ENCODE data around the gene SEPTIN2. TPM values are rescaled to one million over a fixed set of nuclear protein-coding genes. Genes with fewer than 3 reads are reported as not detected.
"Not testable (repeated sequence)": the region's sequence is repeated elsewhere in the genome, so short reads cannot be mapped to it uniquely, and the experiment has no call there.

The SEPTIN2 gene
- total RNA-seq, 1 donor from 2014 or later, result 302 TPM

- Mint-ChIP-seq H3K4me1 (ENCODE audit: low read depth, unreplicated experiment) (peaks cover 38% of the 10 kb centered on the region), H3K4me3 (ENCODE audit: unreplicated experiment) (peak overlapping the region; percentile 93), H3K36me3 (ENCODE audit: unreplicated experiment) (no peaks in the 10 kb centered on the region), H3K27me3 (ENCODE audit: unreplicated experiment) (peaks cover 10% of the 10 kb centered on the region), H3K27ac (ENCODE audit: unreplicated experiment) (no peak overlapping the region), H3K9me3 (ENCODE audit: unreplicated experiment) (peaks cover 8% of the 10 kb centered on the region)
- no peak for DNase-seq
- TF ChIP-seq CTCF (IDR thresholded peaks at IDR 0.05; ENCODE audit: partially characterized antibody, unreplicated experiment), result no peak
Observed at GRCh38 chr2:241317391-241317790, 1.7 kb downstream of the SEPTIN2 start.

- peaks cover 38% of the 10 kb centered on the region for H3K4me1 Mint-ChIP-seq (ENCODE audit: low read depth, unreplicated experiment)
- H3K36me3 Mint-ChIP-seq (ENCODE audit: unreplicated experiment); H3K9me3 Mint-ChIP-seq (ENCODE audit: unreplicated experiment); DNase-seq; H3K27me3 Mint-ChIP-seq (ENCODE audit: unreplicated experiment); H3K27ac Mint-ChIP-seq (ENCODE audit: unreplicated experiment): not testable (repeated sequence)
- peak overlapping the region; percentile 93 for H3K4me3 Mint-ChIP-seq (ENCODE audit: unreplicated experiment)
Observed at GRCh38 chr2:241318830-241319229, 3.1 kb downstream of the SEPTIN2 start.

GRCh38 chr2:241320394-241320793, 4.7 kb downstream of the SEPTIN2 start:
- Mint-ChIP-seq H3K9me3 (ENCODE audit: unreplicated experiment) (peaks cover 3% of the 10 kb centered on the region), H3K4me3 (ENCODE audit: unreplicated experiment) (peak overlapping the region; percentile 51), H3K27ac (ENCODE audit: unreplicated experiment) (no peak overlapping the region), H3K27me3 (ENCODE audit: unreplicated experiment) (peaks cover 5% of the 10 kb centered on the region), H3K36me3 (ENCODE audit: unreplicated experiment) (no peaks in the 10 kb centered on the region), H3K4me1 (ENCODE audit: low read depth, unreplicated experiment) (peaks cover 41% of the 10 kb centered on the region)
- no peak for DNase-seq
- TF ChIP-seq CTCF (IDR thresholded peaks at IDR 0.05; ENCODE audit: partially characterized antibody, unreplicated experiment), result no peak

- peaks cover 41% of the 10 kb centered on the region for H3K4me1 Mint-ChIP-seq (ENCODE audit: low read depth, unreplicated experiment)
Observed at GRCh38 chr2:241321033-241321432, 5.3 kb downstream of the SEPTIN2 start.

GRCh38 chr2:241321886-241322285, 6.2 kb downstream of the SEPTIN2 start:
- H3K4me3 Mint-ChIP-seq (ENCODE audit: unreplicated experiment), result no peak overlapping the region
- H3K36me3 Mint-ChIP-seq (ENCODE audit: unreplicated experiment), result peaks cover under 1% of the 10 kb centered on the region
- H3K27me3 Mint-ChIP-seq (ENCODE audit: unreplicated experiment), result peaks cover 2% of the 10 kb centered on the region
- no peak for DNase-seq
- no peak overlapping the region for H3K27ac Mint-ChIP-seq (ENCODE audit: unreplicated experiment)
- no peak for TF ChIP-seq CTCF (IDR thresholded peaks at IDR 0.05; ENCODE audit: partially characterized antibody, unreplicated experiment)
- peaks cover 39% of the 10 kb centered on the region for H3K4me1 Mint-ChIP-seq (ENCODE audit: low read depth, unreplicated experiment)
- H3K9me3 Mint-ChIP-seq (ENCODE audit: unreplicated experiment), result no peaks in the 10 kb centered on the region

More at GRCh38 chr2:241321033-241321432, 5.3 kb downstream of the SEPTIN2 start:
- H3K4me3 Mint-ChIP-seq (ENCODE audit: unreplicated experiment), result peak overlapping the region; percentile 55
- no peak for DNase-seq
- TF ChIP-seq CTCF (IDR thresholded peaks at IDR 0.05; ENCODE audit: partially characterized antibody, unreplicated experiment), result no peak
- peaks cover 3% of the 10 kb centered on the region for H3K9me3 Mint-ChIP-seq (ENCODE audit: unreplicated experiment)
- no peaks in the 10 kb centered on the region for H3K36me3 Mint-ChIP-seq (ENCODE audit: unreplicated experiment)
- H3K27ac Mint-ChIP-seq (ENCODE audit: unreplicated experiment), result peak overlapping the region; percentile 57
- H3K27me3 Mint-ChIP-seq (ENCODE audit: unreplicated experiment), result peaks cover 4% of the 10 kb centered on the region
